GM15510 (cell line): Measurements from ENCODE around the gene MON2.

Experiments
- POLR2A ChIP-seq: IDR thresholded peaks from 3 replicates; pipeline ENCODE4 v1.6.1; 2011; ENCODE audit warnings: borderline replicate concordance; ENCODE audit not compliant: insufficient read length; ENCODE audit errors: extremely low read depth

MON2 gene

GRCh38 chr12:62533755-62534107, 67.1 kb downstream of the MON2 start:
- no peak for TF ChIP-seq POLR2A

GRCh38 chr12:62536546-62536945, 69.9 kb downstream of the MON2 start:
- TF ChIP-seq POLR2A = no peak

GRCh38 chr12:62537551-62537950, 70.9 kb downstream of the MON2 start:
- TF ChIP-seq POLR2A = no peak

GRCh38 chr12:62540354-62540753, 73.7 kb downstream of the MON2 start:
- no peak for TF ChIP-seq POLR2A

- TF ChIP-seq POLR2A = no peak
Observed at GRCh38 chr12:62542814-62543213, 76.2 kb downstream of the MON2 start.

- TF ChIP-seq POLR2A = no peak
Observed at GRCh38 chr12:62543324-62543723, 76.7 kb downstream of the MON2 start.

- TF ChIP-seq POLR2A = no peak
Observed at GRCh38 chr12:62543741-62544140, 77.1 kb downstream of the MON2 start.

GRCh38 chr12:62552906-62553556, 86.4 kb downstream of the MON2 start:
- no peak for TF ChIP-seq POLR2A

- TF ChIP-seq POLR2A = no peak
Observed at GRCh38 chr12:62562846-62563245, 96.2 kb downstream of the MON2 start.

- TF ChIP-seq POLR2A = no peak
Observed at GRCh38 chr12:62575036-62575435, 108.4 kb downstream of the MON2 start.

- no peak for TF ChIP-seq POLR2A
Observed at GRCh38 chr12:62576503-62576902, 109.9 kb downstream of the MON2 start.

GRCh38 chr12:62578726-62579125, 112.1 kb downstream of the MON2 start:
- no peak for TF ChIP-seq POLR2A

GRCh38 chr12:62581288-62582064, 114.8 kb downstream of the MON2 start:
- TF ChIP-seq POLR2A = no peak

GRCh38 chr12:62582065-62582366, 115.4 kb downstream of the MON2 start:
- TF ChIP-seq POLR2A = no peak

- no peak for TF ChIP-seq POLR2A
Observed at GRCh38 chr12:62584619-62585018, 118.0 kb downstream of the MON2 start.

GRCh38 chr12:62586850-62587249, 120.2 kb downstream of the MON2 start:
- TF ChIP-seq POLR2A = no peak
